ACC112 (cell line): Measurements from ENCODE around the gene LIPH.

Experiments
- H2AFZ ChIP-seq: fragments of 200-600 bp; sonication (generic); one replicate; pipeline ENCODE4 v1.6.0; 2017; ENCODE audit warnings: antibody characterized with exemption, low read length; ENCODE audit not compliant: unreplicated experiment
- H3K27ac ChIP-seq: fragments of 200-600 bp; sonication (generic); 2 replicates; pipeline ENCODE4 v1.5.1; 2014; ENCODE audit warnings: low read depth, mild to moderate bottlenecking, antibody characterized with exemption, low read length, moderate library complexity
- H3K27me3 ChIP-seq: fragments of 200-600 bp; sonication (generic); 2 replicates; pipeline ENCODE4 v1.6.1; 2014; ENCODE audit warnings: mild to moderate bottlenecking, antibody characterized with exemption, low read length, moderate library complexity, mixed read lengths; ENCODE audit not compliant: insufficient read depth
- H3K36me3 ChIP-seq: fragments of 200-600 bp; sonication (generic); 2 replicates; pipeline ENCODE4 v1.6.1; 2016; ENCODE audit warnings: mild to moderate bottlenecking, antibody characterized with exemption, low read length, moderate library complexity, mixed read lengths; ENCODE audit not compliant: insufficient read depth
- H3K4me1 ChIP-seq: fragments of 200-600 bp; sonication (generic); one replicate; pipeline ENCODE4 v1.6.1; 2016; ENCODE audit warnings: low read length, mixed read lengths; ENCODE audit not compliant: insufficient read depth, unreplicated experiment, control insufficient read depth
- H3K4me3 ChIP-seq: fragments of 200-600 bp; sonication (generic); 2 replicates; pipeline ENCODE4 v1.5.1; 2014; ENCODE audit warnings: mild to moderate bottlenecking, low read depth, low read length
- H3K79me2 ChIP-seq: fragments of 200-600 bp; sonication (generic); one replicate; pipeline ENCODE4 v1.6.0; 2016; ENCODE audit warnings: low read length; ENCODE audit not compliant: control insufficient read depth, unreplicated experiment, insufficient read depth

The LIPH gene

DNA sequence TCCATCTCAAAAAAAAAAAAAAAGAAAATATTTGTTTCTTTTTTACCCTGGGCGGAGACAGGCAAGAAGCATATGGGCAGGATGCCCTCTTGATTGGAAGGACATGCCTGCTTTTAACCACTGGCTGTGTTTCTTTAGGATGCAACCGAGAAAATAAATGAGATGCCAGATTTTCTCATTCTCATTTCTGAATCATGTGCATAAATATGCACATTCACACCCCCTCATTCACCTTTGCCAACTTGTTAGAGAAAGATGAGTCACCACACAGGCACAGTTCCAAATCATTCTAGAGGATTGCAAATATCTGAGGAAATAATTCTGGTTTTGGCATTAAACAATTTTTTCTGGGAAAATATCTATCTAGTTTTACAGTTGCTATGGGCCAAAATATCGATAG is 3.3 kb downstream of the LIPH start:
- H3K4me1 ChIP-seq, result peaks cover 23% of the 10 kb centered on the region
- peak overlapping the region; percentile 3; the same call in 1 of the 2 replicates for H3K4me3 ChIP-seq
- no peaks in the 10 kb centered on the region for H3K36me3 ChIP-seq
- no peaks in the 10 kb centered on the region for H3K27me3 ChIP-seq
- H3K27ac ChIP-seq, result peak overlapping the region; percentile 76
- H3K79me2 ChIP-seq, result no peaks in the 10 kb centered on the region
- no peak overlapping the region for H2AFZ ChIP-seq

DNA sequence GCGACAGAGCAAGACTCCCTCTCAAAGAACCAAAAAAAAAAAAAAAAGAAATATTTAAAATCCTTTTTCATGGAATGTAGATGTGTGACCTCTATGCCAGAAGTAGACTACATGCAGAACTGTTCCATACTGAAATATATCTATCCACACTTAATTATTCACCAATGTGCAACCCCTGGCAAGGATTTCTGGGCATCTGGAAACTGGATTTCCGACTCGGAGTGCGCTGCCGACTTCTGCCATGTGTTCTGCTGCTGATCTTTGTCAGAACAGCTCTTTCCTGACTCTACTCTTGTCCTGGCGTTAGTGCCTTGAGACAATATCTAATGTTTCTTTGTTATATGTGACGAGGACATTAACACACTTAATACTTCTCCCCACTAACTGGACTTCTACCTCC is 11.7 kb downstream of the LIPH start:
- no peak overlapping the region for H2AFZ ChIP-seq
- H3K27ac ChIP-seq, result no peak overlapping the region
- H3K36me3 ChIP-seq, result no peaks in the 10 kb centered on the region

DNA sequence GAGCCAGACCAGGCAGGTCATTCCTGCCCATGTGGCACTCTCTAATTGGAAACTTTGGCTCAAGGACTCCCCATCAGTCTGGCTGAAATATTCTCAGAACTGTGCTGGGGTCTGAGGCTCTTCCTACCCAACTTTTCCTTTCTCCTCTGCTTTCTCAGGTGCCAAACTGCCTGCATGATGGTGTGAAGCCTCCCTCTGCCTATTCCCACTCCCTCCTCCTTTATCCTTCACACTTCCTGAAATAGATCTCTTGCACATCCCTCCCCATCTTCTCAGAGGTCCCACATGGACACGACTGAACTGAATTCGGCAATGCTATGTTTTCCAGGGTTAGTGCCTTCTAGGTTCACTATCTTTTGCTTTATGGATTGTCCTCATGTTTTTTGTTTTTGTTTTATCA is 12.5 kb downstream of the LIPH start:
- H3K4me3 ChIP-seq, result no peak overlapping the region
- H3K4me1 ChIP-seq, result peaks cover 8% of the 10 kb centered on the region
- H3K27me3 ChIP-seq, result no peaks in the 10 kb centered on the region
- H3K27ac ChIP-seq, result no peak overlapping the region
- no peaks in the 10 kb centered on the region for H3K36me3 ChIP-seq
- H2AFZ ChIP-seq, result no peak overlapping the region
- no peaks in the 10 kb centered on the region for H3K79me2 ChIP-seq

More for the DNA sequence above, 11.7 kb downstream of the LIPH start:
- Histone ChIP-seq H3K79me2 (no peaks in the 10 kb centered on the region), H3K4me3 (no peak overlapping the region), H3K27me3 (no peaks in the 10 kb centered on the region), H3K4me1 (peaks cover 8% of the 10 kb centered on the region)

DNA sequence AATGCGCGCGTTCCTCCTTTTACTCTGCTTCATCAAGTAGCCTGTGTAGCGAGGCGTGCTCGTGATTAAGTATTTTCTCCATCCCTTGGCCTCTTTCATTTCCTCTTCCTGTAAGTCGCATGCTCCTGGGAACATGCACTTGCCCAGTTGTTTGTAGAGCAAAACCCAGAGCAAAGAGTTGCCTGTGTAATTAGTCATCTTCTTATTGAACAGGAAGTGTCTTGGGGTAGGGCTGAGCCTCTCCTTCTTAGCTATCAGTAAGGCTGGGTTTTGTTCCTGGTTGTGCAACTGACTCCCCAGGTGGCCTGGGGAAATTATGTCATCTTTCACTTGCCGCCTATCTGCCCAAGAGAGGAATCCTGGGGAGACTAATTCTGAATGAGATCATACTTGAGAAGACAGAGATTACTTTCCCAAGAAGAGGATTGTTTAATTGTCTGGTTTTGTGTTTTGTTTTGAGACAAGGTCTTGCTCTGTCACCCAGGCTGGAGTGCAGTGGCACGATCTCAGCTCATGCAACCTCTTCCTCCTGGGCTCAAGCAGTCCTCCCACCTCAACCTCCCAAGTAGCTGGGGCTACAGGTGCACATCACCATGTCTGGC is 14.9 kb downstream of the LIPH start:
- Histone ChIP-seq H3K4me1 (peaks cover 8% of the 10 kb centered on the region), H2AFZ (peak overlapping the region; percentile 30), H3K4me3 (no peak overlapping the region), H3K79me2 (no peaks in the 10 kb centered on the region), H3K27me3 (no peaks in the 10 kb centered on the region), H3K27ac (peak overlapping the region; percentile 48), H3K36me3 (no peaks in the 10 kb centered on the region)

DNA sequence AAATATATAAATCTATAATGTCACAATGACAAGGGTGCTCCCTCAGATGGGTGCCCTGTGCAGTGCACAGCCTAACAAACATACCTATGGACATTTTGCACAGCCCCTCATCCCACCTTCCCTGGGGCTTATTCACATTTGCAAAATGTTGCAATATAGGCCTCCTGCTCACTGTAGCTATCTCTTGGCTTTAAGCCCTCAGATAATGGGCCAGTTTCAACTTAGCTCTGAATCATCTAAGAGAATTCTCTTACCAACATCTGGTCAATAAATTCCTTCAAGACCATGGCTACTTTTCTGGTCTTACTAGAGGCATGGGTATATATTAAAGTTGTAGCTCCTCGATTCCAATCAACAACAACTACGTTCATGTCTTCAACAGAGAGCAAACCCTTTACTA is 17.9 kb downstream of the LIPH start:
- no peaks in the 10 kb centered on the region for H3K36me3 ChIP-seq
- H3K4me1 ChIP-seq, result peaks cover 8% of the 10 kb centered on the region
- H3K79me2 ChIP-seq, result no peaks in the 10 kb centered on the region
- H3K27ac ChIP-seq, result no peak overlapping the region
- H2AFZ ChIP-seq, result no peak overlapping the region
- H3K4me3 ChIP-seq, result no peak overlapping the region
- no peaks in the 10 kb centered on the region for H3K27me3 ChIP-seq

DNA sequence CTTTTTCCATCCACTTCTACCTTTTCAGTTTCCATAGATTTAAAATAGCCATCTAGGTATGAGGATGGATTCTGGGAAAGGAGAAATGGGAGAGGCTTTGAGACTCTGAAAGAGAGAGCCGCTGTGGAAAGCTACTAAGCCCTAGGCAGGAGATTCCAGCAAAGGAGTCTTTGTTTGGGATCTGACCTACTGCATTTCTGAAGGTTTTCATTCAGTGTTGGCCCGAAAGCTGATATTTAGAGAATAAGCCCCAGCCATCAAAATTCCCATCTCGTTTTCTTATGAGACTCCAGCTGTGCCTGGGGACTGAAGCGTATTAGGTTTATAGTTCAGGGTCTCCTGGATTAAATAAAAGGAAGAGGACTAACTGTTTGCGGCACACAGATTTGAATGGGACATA is 19.5 kb downstream of the LIPH start:
- H3K4me3 ChIP-seq, result no peak overlapping the region
- no peaks in the 10 kb centered on the region for H3K27me3 ChIP-seq
- no peaks in the 10 kb centered on the region for H3K36me3 ChIP-seq
- no peak overlapping the region for H3K27ac ChIP-seq
- H2AFZ ChIP-seq, result no peak overlapping the region
- H3K79me2 ChIP-seq, result no peaks in the 10 kb centered on the region
- H3K4me1 ChIP-seq, result peaks cover 7% of the 10 kb centered on the region

DNA sequence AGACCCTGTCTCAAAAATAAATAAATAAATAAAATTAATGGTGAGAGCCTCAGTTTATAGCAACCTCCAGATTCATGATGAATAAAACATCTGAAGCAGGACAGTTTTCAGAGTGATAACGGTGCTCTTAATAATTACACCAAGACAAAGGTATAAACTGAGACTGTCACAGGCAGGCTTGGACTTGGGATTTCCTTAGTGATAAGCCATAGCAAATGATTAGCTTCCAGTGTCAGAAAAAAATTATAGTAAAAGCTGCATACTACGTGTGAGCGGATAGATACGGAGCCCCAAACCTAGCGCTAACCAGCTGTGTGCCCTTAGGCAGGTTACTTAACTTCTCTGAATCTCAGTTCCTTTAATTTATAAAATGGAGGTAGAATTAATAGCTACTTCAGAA is 21.5 kb downstream of the LIPH start:
- H3K79me2 ChIP-seq, result no peaks in the 10 kb centered on the region
- no peak overlapping the region for H3K4me3 ChIP-seq
- no peaks in the 10 kb centered on the region for H3K4me1 ChIP-seq
- no peak overlapping the region for H2AFZ ChIP-seq
- H3K27ac ChIP-seq, result no peak overlapping the region
- H3K27me3 ChIP-seq, result no peaks in the 10 kb centered on the region
- no peaks in the 10 kb centered on the region for H3K36me3 ChIP-seq

DNA sequence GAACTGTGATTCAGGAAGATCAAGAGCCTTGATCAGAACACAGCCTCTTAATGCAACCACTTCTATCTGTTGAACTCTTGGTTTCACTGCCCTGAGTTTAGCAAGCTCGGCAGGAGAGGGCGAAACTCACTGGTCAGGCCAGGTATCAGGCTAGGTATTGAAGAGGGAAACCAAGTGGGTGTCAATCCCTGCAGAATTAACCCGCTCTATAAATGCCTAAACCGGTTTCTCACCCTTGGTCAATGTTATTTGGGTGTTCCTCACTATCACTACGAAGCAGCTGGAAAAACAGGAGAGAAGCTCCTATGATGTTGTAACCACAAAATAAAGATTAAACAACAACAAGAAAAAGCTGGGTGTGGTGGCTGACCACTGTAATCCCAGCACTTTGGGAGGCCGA is 23.9 kb downstream of the LIPH start:
- H3K4me1 ChIP-seq, result no peaks in the 10 kb centered on the region
- no peak overlapping the region for H3K4me3 ChIP-seq
- H3K27ac ChIP-seq, result no peak overlapping the region
- no peaks in the 10 kb centered on the region for H3K36me3 ChIP-seq
- no peaks in the 10 kb centered on the region for H3K27me3 ChIP-seq
- no peak overlapping the region for H2AFZ ChIP-seq
- no peaks in the 10 kb centered on the region for H3K79me2 ChIP-seq

DNA sequence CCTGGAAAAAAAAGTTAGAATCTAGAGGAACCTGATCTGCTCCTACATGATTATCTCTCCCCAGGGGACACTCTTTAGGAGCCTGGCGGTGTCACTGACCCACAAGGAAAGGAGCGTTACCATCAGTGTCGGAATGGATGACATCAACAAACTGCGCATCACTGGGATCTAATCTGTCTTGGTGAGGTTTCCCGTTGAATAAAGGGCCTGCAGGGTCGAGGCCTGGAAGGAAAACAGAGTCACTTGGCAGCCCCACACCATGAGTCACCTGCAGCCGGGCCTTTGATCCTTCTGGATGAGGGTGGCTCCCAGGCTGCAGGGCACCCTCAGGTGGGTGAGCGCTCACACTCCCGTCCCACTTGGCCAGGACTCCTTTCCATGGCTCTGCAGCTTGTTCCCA is 25.0 kb downstream of the LIPH start:
- H3K4me3 ChIP-seq, result no peak overlapping the region
- no peaks in the 10 kb centered on the region; the same call in 1 of the 2 replicates for H3K27me3 ChIP-seq
- H2AFZ ChIP-seq, result no peak overlapping the region
- H3K4me1 ChIP-seq, result no peaks in the 10 kb centered on the region
- no peaks in the 10 kb centered on the region for H3K36me3 ChIP-seq
- H3K79me2 ChIP-seq, result no peaks in the 10 kb centered on the region
- no peak overlapping the region for H3K27ac ChIP-seq

DNA sequence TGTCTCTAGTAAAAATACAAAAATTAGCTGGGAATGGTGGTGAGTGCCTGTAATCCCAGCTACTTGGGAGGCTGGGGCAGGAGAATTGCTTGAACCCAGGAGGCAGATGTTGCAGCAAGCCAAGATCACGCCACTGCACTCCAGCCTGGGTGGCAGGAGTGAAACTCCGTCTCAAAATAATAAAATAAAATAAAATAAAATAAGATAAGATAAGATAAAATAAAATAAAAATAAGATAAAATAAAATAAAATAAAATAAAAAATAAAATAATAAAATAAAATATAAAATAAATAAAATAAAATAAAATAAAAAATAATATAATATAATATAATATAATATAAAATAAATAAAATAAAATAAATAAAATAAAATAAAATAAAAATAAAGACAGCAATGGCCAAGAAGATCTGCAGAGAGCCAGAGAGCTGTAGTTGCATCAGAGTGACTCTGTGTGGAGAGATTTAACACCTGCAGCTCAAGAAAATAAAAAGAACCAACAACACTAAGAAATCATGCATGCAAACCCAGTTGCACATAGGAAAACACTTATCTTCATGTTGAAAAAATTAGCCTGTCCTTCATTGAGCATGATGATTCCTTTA is 25.9 kb downstream of the LIPH start:
- H2AFZ ChIP-seq, result no peak overlapping the region
- H3K4me1 ChIP-seq, result no peaks in the 10 kb centered on the region
- no peaks in the 10 kb centered on the region for H3K79me2 ChIP-seq
- no peak overlapping the region for H3K4me3 ChIP-seq
- no peaks in the 10 kb centered on the region for H3K36me3 ChIP-seq
- H3K27me3 ChIP-seq, result peaks cover 7% of the 10 kb centered on the region; the same call in 1 of the 2 replicates
- no peak overlapping the region for H3K27ac ChIP-seq

DNA sequence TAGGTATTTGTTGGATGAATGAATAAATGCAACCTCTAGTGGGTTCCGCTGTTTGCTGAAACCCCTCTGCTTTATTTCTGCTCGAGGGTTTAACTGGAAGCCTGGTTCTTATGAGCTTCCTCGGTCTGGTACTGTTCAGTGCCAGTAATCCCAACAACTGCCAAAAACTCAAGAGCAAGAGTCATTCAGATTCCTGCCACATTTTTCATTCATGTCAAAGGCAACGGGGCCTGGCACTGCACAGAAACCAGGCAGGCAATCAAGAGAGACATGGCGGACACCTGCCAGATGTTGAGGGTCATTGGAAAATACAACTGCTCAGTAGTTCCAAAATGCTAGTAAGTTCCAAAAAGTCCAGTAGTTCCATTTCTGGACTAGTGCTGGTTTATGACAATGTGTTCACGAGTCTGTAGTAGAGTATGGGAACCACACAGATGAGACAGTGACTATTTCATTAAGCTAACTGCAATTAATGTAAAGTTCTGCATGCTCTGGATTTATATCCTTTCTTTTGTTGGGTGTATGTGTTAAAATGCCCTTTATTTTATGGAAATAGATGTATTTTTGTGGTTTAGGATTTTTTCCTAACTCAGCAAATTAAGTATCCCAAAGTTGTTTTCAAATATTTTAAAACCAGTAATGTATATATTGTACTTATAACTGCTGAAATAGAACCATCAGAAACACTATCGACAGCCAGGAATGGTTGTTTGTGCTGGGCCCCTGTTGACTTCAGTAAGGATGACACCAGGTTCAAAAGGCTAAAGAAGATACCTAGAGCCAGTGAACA is 30.8 kb downstream of the LIPH start:
- Histone ChIP-seq H2AFZ (no peak overlapping the region), H3K79me2 (no peaks in the 10 kb centered on the region), H3K36me3 (no peaks in the 10 kb centered on the region), H3K27me3 (peaks cover 22% of the 10 kb centered on the region; the same call in 1 of the 2 replicates), H3K4me3 (no peak overlapping the region), H3K27ac (no peak overlapping the region), H3K4me1 (no peaks in the 10 kb centered on the region)
